SU-DHL-6 (cell line): ENCODE results near the gene FOXD4L6.
"Not testable (repeated sequence)": the region's sequence is repeated elsewhere in the genome, so short reads cannot be mapped to it uniquely, and the experiment has no call there.

ENCODE experiments used
- CTCF ChIP-seq: fragments of 200-600 bp; sonication (generic); IDR thresholded peaks from one replicate; pipeline ENCODE4 v1.5.1; 2017; ENCODE audit warnings: antibody characterized with exemption, mild to moderate bottlenecking, low read length, moderate library complexity; ENCODE audit not compliant: insufficient read depth, poor library complexity, severe bottlenecking
- EZH2phosphoT487 ChIP-seq: fragments of 200-600 bp; sonication (generic), shearing (Covaris generic); conservative IDR thresholded peaks from 2 replicates; pipeline ENCODE4 v1.6.1; 2018; ENCODE audit warnings: mild to moderate bottlenecking, antibody characterized with exemption, low read length, moderate library complexity, mixed read lengths

- not testable (repeated sequence) for TF ChIP-seq CTCF, EZH2phosphoT487
These were observed 34.3 kb downstream of the FOXD4L6 start for GRCh38 chr9:41094010-41094773.
